ENCODE measurements around the gene CKS1B.

DNA sequence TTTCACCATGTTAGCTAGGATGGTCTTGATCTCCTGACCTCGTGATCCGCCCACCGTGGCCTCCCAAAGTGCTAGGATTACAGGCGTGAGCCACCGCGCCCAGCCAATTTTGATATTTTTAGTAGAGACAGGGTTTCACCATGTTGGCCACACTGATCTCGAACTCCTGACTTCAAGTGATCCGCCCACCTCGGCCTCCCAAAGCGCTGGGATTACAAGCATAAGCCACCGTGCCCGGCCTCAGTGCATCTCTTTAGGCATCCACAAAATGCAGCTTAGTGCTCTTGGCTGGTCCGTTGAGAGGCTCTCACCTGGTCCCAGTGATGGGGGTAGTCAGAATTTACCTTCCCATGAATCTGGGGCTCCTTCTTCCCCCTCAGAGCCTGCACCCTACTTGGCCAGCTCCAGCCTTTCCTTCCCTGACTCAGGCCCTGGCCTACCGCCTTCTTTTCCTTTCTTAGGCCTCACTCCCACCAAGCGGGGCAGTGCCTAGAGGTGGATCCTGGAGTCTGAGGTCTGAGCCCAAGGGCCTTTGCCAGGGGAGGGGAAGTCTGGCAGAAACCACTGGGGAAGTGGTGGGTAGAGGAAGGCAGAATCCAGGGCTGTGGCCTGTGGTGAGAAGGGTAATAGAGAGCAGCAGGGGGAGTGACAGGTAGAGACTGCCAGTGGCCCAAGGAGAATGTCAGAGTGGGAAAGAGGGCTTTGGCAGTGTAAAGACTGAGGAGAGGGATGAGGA lies 22.7 kb downstream of the CKS1B start:
- no peak for TF ChIP-seq CTCF (conservative IDR thresholded peaks at IDR 0.05 in 1 of 2, IDR thresholded peaks at IDR 0.05 in 1 of 2; ENCODE audit: extremely low read depth in 1 of 2, insufficient read depth in 1 of 2, low read depth in 1 of 2, low read length in 2 of 2)
- TF ChIP-seq EZH2 (IDR thresholded peaks at IDR 0.05; ENCODE audit: borderline replicate concordance, low read length), result no peak

All from mammary epithelial cell (primary cell).